MV-4-11 (cell line): Measurements from ENCODE around the gene COLEC12.
"Not testable (repeated sequence)": the region's sequence is repeated elsewhere in the genome, so short reads cannot be mapped to it uniquely, and the experiment has no call there.

Experiments used
- DNase-seq: peaks from one replicate; lab custom pipeline; 2025; lab: John Stamatoyannopoulos, UW

COLEC12 gene

GRCh38 chr18:323253-323622 lies 177.3 kb downstream of the COLEC12 start:
- peak; percentile 25 for DNase-seq

GRCh38 chr18:321865-322467 lies 178.5 kb downstream of the COLEC12 start:
- DNase-seq, result no peak

GRCh38 chr18:320155-320554 lies 180.3 kb downstream of the COLEC12 start:
- DNase-seq, result no peak

GRCh38 chr18:319720-320119 lies 180.8 kb downstream of the COLEC12 start:
- no peak for DNase-seq

GRCh38 chr18:318791-319291 lies 181.7 kb downstream of the COLEC12 start:
- no peak for DNase-seq

GRCh38 chr18:317618-318017 lies 182.9 kb downstream of the COLEC12 start:
- DNase-seq, result no peak

- no peak for DNase-seq
These were observed 184.1 kb downstream of the COLEC12 start for GRCh38 chr18:316393-316792.

GRCh38 chr18:313931-314330 lies 186.6 kb downstream of the COLEC12 start:
- no peak for DNase-seq

- DNase-seq, result no peak
These were observed 188.1 kb downstream of the COLEC12 start for GRCh38 chr18:312415-312814.

GRCh38 chr18:310042-310441 lies 190.5 kb downstream of the COLEC12 start:
- DNase-seq, result no peak

GRCh38 chr18:308086-308485 lies 192.4 kb downstream of the COLEC12 start:
- not testable (repeated sequence) for DNase-seq

GRCh38 chr18:306608-307255 lies 193.8 kb downstream of the COLEC12 start:
- DNase-seq, result no peak

GRCh38 chr18:305003-305501 lies 195.4 kb downstream of the COLEC12 start:
- DNase-seq, result no peak

- no peak for DNase-seq
These were observed 196.9 kb downstream of the COLEC12 start for GRCh38 chr18:303607-304006.

- no peak for DNase-seq
These were observed 197.5 kb downstream of the COLEC12 start for GRCh38 chr18:303011-303410.

- no peak for DNase-seq
These were observed 198.4 kb downstream of the COLEC12 start for GRCh38 chr18:302097-302496.

GRCh38 chr18:297936-298335 lies 202.6 kb downstream of the COLEC12 start:
- no peak for DNase-seq

- DNase-seq, result no peak
These were observed 204.6 kb downstream of the COLEC12 start for GRCh38 chr18:295756-296490.

- DNase-seq, result no peak
These were observed 205.9 kb downstream of the COLEC12 start for GRCh38 chr18:294566-294965.

- DNase-seq, result no peak
These were observed 207.0 kb downstream of the COLEC12 start for GRCh38 chr18:293536-293935.

- no peak for DNase-seq
These were observed 208.2 kb downstream of the COLEC12 start for GRCh38 chr18:292271-292670.

GRCh38 chr18:289970-290369 lies 210.5 kb downstream of the COLEC12 start:
- DNase-seq, result not testable (repeated sequence)

GRCh38 chr18:289026-289425 lies 211.5 kb downstream of the COLEC12 start:
- DNase-seq, result peak; percentile 23
